Body of pancreas (tissue), 4 donors: Measurements from ENCODE around the gene ZCCHC17.

ENCODE experiments used
- CTCF ChIP-seq, 7 experiments: fragments of 450-650 bp in 4 of 7; fragments of 200-600 bp in 3 of 7; sonication (generic) in 3 of 7; IDR thresholded peaks; one replicate each; pipeline ENCODE4 v1.5.1; 2016 to 2019; ENCODE audit warnings: antibody characterized with exemption in 7 of 7
- POLR2A ChIP-seq, 3 donors: fragments of 450-650 bp; IDR thresholded peaks; one replicate each; pipeline ENCODE4 v1.6.1; 2016; ENCODE audit warnings: antibody characterized with exemption in 3 of 3, mild to moderate bottlenecking in 2 of 3

- TF ChIP-seq CTCF (IDR thresholded peaks at IDR 0.05), result no peak
- no peak for TF ChIP-seq POLR2A (IDR thresholded peaks at IDR 0.05)
Measured at GRCh38 chr1:31409946-31410858, 113.4 kb downstream of the ZCCHC17 start.
